ENCODE data around the gene RHOC.

Gene RHOC

GRCh38 chr1:112718691-112719418 is 11.9 kb upstream of the RHOC start:
- peak; percentile 52 to 59 for DNase-seq (ENCODE audit: extremely low read depth in 1 of 2, low read depth in 1 of 2)

DNA sequence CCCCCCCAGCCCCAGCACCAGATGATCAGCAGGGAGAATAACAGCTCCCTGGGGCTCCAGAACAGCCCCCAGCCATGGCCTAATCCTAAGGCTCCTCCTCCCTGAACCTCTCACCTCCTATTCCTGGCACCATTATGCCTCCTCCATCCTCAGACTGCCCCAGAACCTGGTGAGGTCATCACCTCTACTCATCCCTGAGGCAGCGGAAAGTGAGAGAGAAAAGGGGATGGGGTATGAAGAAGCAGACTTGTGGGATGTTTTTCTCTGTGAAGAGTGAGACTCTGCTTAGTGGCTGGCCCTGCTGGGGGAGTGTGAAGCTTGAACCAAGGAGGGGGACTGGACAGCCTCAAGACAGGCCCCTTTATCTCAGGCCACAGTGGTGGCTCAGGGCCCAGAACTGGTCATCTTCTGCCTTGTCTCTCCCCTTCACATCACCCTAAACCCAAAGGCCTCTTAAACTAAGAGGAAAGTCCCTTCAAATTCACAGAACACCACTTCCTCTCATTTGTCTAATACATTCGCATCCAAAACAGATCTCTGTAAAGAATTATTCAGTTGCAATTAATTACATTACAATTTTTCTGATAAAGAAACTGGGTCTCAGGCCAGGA is 10.4 kb upstream of the RHOC start:
- no peak for DNase-seq (ENCODE audit: extremely low read depth in 1 of 2, low read depth in 1 of 2)

DNA sequence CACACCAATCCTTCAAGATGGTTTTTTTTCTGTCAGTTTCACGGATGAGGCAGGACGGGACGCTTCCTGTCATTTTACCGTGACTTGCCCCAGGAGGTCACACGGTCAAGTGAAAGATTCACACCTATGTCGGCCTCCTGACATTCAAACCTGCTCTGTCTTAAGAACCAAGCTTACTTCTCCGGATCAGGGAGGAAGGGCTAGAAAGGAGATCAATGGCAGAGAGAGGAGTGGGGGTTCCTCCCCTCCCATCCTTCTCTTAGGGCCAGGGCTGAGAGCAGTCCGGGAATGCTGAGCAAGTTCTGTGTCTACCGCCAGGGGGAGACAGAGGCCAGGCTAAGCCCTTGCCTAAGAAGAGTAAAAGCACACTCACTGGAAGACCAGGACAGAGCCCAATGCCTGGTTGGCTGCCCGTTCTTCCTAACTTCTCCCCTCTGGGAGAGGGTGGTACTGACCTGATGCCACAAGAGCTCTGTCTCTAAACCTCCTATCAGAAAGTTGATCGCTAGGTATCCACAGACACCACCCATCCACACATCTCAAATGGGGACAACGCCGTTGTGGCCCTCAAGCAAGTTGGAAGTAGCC is 9.3 kb upstream of the RHOC start:
- DNase-seq (ENCODE audit: extremely low read depth in 1 of 2, low read depth in 1 of 2), result peak; percentile 45 to 60

- DNase-seq (ENCODE audit: extremely low read depth in 1 of 2, low read depth in 1 of 2), result peak; percentile 96 to 97
Measured at GRCh38 chr1:112715264-112716053, 8.5 kb upstream of the RHOC start, which contains the start of gene PPM1J. PPM1J (minus strand) TSS chr1:112715332; CDS start chr1:112715301, 31 bp downstream.

- DNase-seq (ENCODE audit: extremely low read depth in 1 of 2, low read depth in 1 of 2), result no peak
Measured at GRCh38 chr1:112714313-112715263, 7.7 kb upstream of the RHOC start.

GRCh38 chr1:112713466-112714312 is 6.8 kb upstream of the RHOC start:
- no peak for DNase-seq (ENCODE audit: extremely low read depth in 1 of 2, low read depth in 1 of 2)

DNA sequence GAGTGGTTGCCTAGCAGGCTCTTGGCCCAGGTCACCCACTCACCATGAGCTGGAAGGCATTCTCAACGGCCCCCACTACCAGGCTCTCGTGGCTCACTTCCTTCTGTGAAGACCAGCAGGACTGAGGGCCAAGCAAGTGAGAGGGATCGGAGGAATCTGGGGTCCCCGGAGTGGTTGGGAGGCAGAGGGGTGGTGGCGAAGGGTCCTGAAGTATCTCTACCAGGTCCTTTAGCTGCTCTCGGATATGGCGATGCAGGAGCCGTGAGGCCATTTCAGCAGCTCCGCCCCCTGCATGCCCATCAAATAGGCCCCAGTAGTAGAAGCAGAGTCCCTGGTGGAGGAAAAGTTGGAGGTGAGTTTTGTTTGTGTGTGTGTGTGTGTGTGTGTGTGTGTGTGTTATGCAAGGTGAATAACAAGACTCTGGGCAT is 5.8 kb upstream of the RHOC start:
- DNase-seq (ENCODE audit: extremely low read depth in 1 of 2, low read depth in 1 of 2), result no peak

DNA sequence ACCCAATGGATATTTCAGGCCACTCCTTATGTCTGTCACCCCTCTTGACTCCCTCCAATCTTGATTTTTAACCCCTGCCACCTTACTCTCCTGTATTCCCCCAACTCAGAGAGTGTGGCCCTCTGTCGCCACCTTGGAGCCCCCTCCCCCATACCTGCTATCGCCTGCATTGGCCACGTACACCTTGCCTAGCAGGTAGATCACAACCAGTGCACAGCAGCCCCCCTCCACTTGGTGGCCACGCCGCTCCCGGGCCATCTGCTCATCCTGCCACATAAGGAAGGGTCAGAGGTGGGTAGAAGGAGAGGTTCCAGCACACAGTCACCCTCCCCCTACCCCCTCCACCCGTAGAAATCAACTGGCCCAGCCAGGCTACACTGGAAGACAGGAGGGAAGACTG is 5.3 kb upstream of the RHOC start:
- DNase-seq (ENCODE audit: extremely low read depth in 1 of 2, low read depth in 1 of 2), result no peak

DNA sequence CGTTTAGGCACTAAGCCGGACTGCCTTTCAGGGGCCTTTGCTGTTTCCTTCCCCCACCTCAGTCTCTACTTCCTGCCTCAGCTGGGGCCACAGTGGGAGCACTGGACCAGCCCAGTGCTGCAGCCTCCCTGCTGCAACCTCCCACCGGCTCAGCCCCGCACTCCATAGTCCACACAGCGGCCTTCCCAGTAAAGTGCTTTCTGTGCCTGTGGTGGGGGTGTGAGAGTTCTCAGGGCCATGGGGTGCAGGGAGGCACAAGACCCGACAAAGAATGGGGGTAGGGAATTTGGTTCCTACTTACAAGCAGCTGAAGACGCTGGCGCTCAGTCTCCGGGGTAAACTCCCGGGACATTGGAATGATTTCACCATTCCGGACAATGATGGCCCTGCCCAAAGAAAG is 4.7 kb upstream of the RHOC start:
- DNase-seq (ENCODE audit: extremely low read depth in 1 of 2, low read depth in 1 of 2), result no peak

DNA sequence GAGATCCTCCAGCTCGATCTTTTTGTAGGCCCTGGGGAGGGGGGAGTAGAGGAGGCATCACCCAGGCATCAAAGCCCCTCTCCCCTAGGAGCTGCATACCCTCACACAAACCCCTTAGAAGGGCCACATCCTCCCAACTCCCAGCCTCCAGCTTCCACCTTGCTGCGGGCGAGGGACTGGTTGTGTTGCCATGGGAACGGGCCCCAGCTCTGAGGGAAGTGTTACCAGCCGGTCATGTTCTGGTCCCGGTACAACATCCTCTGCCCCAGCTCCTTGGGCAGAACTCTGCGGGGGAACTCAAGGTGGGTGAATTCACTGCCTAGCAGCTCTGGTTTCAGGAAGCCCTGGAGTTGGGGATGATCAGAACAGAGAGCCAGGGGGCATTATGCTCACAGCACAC is 4.1 kb upstream of the RHOC start:
- DNase-seq (ENCODE audit: extremely low read depth in 1 of 2, low read depth in 1 of 2), result no peak

GRCh38 chr1:112710586-112710985 is 3.7 kb upstream of the RHOC start:
- no peak for DNase-seq (ENCODE audit: extremely low read depth in 1 of 2, low read depth in 1 of 2)

GRCh38 chr1:112710159-112710558 is 3.2 kb upstream of the RHOC start:
- DNase-seq (ENCODE audit: extremely low read depth in 1 of 2, low read depth in 1 of 2), result no peak

DNA sequence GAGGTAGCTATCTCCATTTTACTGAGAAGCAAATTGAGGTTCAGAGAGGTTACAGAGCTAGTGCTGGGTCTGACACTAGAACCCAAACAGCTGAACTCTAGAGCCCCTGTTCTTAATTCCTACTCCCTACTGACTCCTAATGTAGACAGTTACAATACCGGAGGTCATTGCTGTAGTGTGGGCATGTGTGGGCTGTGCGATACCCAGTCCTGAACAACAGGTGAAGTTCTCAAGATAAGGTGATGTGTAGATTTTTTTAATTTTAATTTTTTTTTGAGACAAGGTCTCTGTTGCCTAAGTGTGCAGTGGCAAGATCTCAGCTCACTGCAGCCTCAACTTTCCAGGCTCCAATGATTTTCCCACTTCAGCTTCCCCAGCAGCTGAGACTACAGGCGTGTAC is 1.6 kb upstream of the RHOC start:
- no peak for DNase-seq (ENCODE audit: extremely low read depth in 1 of 2, low read depth in 1 of 2)

GRCh38 chr1:112708002-112708448 is 1.1 kb upstream of the RHOC start:
- DNase-seq (ENCODE audit: extremely low read depth in 1 of 2, low read depth in 1 of 2), result no peak

GRCh38 chr1:112707221-112708001 is 484 bp upstream of the RHOC start:
- peak; percentile 27 to 53 for DNase-seq (ENCODE audit: extremely low read depth in 1 of 2, low read depth in 1 of 2)

DNA sequence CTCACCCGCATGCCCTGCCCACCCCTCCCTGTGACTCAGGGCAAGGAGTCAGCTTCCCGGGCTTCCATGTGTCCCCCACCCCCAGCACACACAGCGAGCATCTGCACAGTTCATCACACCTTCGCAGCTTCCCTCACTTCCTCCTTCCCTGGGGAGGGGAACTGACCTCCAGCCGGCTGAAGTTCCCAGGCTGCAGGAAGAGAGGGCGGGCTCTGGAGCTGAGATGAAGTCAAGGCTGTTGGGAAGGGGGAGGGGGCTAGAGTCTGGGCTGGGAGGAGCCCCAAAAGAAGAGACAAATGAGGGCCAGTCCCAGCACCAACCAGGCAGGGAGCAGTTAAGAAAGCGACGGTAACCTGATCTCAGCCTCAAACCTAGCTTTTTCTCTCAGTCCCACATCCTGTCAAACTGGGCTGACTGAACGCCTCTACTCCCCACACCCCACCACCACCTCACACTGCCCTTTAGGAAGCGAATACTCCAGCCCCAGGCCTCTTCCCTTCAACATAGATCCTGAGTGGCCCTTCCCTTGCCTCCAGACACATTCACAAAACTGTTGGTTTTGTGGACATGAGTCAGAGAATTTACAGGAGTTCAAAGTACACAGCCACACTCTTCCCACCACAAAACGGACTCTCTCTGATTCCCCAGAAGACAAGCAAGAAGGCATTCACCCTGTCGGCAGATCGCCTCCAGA is 1.8 kb downstream of the RHOC start:
- DNase-seq (ENCODE audit: extremely low read depth in 1 of 2, low read depth in 1 of 2), result no peak

- no peak for DNase-seq (ENCODE audit: extremely low read depth in 1 of 2, low read depth in 1 of 2)
Measured at GRCh38 chr1:112704391-112704933, 2.5 kb downstream of the RHOC start.

DNA sequence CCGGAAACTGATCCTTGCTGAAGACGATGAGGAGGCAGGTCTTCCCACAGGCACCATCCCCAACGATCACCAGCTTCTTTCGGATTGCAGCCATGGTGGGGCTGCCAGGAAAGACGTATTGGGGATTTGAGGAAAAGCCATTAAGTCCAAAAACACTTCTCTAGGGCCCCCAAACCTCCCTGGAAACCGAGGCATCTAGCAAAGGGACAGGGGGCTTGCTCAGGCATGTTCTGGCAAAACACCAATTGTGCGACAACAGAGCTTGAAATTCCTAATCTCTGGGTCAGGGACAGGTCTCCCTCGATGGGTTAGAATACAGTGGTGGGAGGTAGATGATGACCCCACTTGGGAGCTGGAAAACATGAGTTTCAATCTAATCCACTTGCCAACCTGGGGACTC is 3.2 kb downstream of the RHOC start:
- DNase-seq (ENCODE audit: extremely low read depth in 1 of 2, low read depth in 1 of 2), result no peak
